Caco-2 (cell line): ENCODE data around the gene FMN1. TPM values are rescaled to one million over a fixed set of nuclear protein-coding genes. Genes with fewer than 3 reads are reported as not detected.

Experiments used
- BruUV-seq: library from RNA; stranded (reverse); fragments of 400-500 nt; replicated peaks from 2 replicates; lab custom pipeline; 2021; lab: Mats Ljungman, UMichigan
- CTCF ChIA-PET: fragments of 300-600 bp; sonication (Branson Sonifier 250); formaldehyde crosslinking; loops from one replicate; lab custom pipeline; 2022; ENCODE audit warnings: antibody characterized with exemption; lab: Charles Lee
- POLR2A ChIA-PET: fragments of 300-600 bp; sonication (Branson Sonifier 250); formaldehyde crosslinking; loops from one replicate; lab custom pipeline; 2022; ENCODE audit warnings: antibody characterized with exemption; lab: Charles Lee
- DNase-seq, 2 experiments: peaks; one replicate each; pipeline versions ENCODE4 v3.0.0 to v3.0.0-alpha.2; 2020 to 2022
- H3K27me3 ChIP-seq: replicated peaks from 2 replicates; pipeline ENCODE4 v1.6.0; 2011; ENCODE audit warnings: low read length; ENCODE audit not compliant: control insufficient read depth, insufficient read depth
- H3K36me3 ChIP-seq: 2 replicates; pipeline ENCODE4 v1.5.1; 2011; ENCODE audit warnings: low read length; ENCODE audit not compliant: control insufficient read depth, insufficient read depth
- H3K4me1 ChIP-seq: fragments of 250-450 bp; sonication (Bioruptor Pico); 2 replicates; pipeline ENCODE4 v1.5.1; 2020; ENCODE audit warnings: mild to moderate bottlenecking
- H3K4me3 ChIP-seq: 2 replicates; pipeline ENCODE4 v1.5.1; 2011; ENCODE audit warnings: low read depth, mild to moderate bottlenecking, control low read depth, low read length
- H3K9me3 ChIP-seq: fragments of 250-450 bp; sonication (Bioruptor Pico); 2 replicates; pipeline ENCODE4 v1.5.1; 2020; ENCODE audit warnings: mild to moderate bottlenecking, moderate library complexity
- H3K27ac Mint-ChIP-seq: one replicate; pipeline ENCODE4 v1.8.0; 2022; ENCODE audit warnings: mixed read lengths; ENCODE audit not compliant: unreplicated experiment
- H3K27me3 Mint-ChIP-seq: one replicate; pipeline ENCODE4 v1.8.0; 2022; ENCODE audit warnings: mixed read lengths; ENCODE audit not compliant: insufficient read depth, unreplicated experiment
- H3K36me3 Mint-ChIP-seq: one replicate; pipeline ENCODE4 v1.8.0; 2022; ENCODE audit warnings: mild to moderate bottlenecking, mixed read lengths; ENCODE audit not compliant: insufficient read depth, unreplicated experiment
- H3K4me1 Mint-ChIP-seq: one replicate; pipeline ENCODE4 v1.8.0; 2022; ENCODE audit warnings: low read depth, mixed read lengths; ENCODE audit not compliant: unreplicated experiment
- H3K4me3 Mint-ChIP-seq: one replicate; pipeline ENCODE4 v1.8.0; 2022; ENCODE audit warnings: mild to moderate bottlenecking, moderate library complexity, mixed read lengths; ENCODE audit not compliant: unreplicated experiment
- H3K9me3 Mint-ChIP-seq: one replicate; pipeline ENCODE4 v1.8.0; 2022; ENCODE audit warnings: mixed read lengths; ENCODE audit not compliant: unreplicated experiment
- CTCF ChIP-seq, 2 experiments: fragments of 200-600 bp in 1 of 2; IDR thresholded peaks; 1 replicate in 1 of 2; 2 replicates in 1 of 2; pipeline versions ENCODE4 v1.5.1 to v1.8.0; 2011 to 2022; ENCODE audit warnings: antibody characterized with exemption in 1 of 2, control low read depth in 1 of 2, inconsistent platforms in 1 of 2, low read depth in 1 of 2, low read length in 1 of 2, mild to moderate bottlenecking in 1 of 2, moderate library complexity in 1 of 2; ENCODE audit not compliant: insufficient read depth in 1 of 2, severe bottlenecking in 1 of 2, unreplicated experiment in 1 of 2
- intact Hi-C: fragments of 100-400 bp; cut with micrococcal nuclease; formaldehyde crosslinking; loops from one replicate; pipeline ENCODE4 v1.10.0; 2022; ENCODE audit not compliant: unreplicated experiment
- total RNA-seq: library from RNA; stranded (reverse); gene quantifications from 2 replicates; pipeline ENCODE4 v1.2.3, GENCODE V29; 2022

Gene FMN1
- total RNA-seq, 1 experiment from 2014 or later: 1.6 TPM

GRCh38 chr15:32941823-32942222 lies 252.7 kb downstream of the FMN1 start:
- intact Hi-C loops: no loop called here
- Mint-ChIP-seq H3K9me3 (no peaks in the 10 kb centered on the region), H3K27me3 (peaks cover 6% of the 10 kb centered on the region), H3K36me3 (no peaks in the 10 kb centered on the region), H3K27ac (no peak overlapping the region), H3K4me1 (no peaks in the 10 kb centered on the region), H3K4me3 (no peak overlapping the region)
- H3K9me3 ChIP-seq: no peaks in the 10 kb centered on the region
- H3K4me3 ChIP-seq: no peak overlapping the region
- POLR2A ChIA-PET: no interaction called here
- BruUV-seq: no TSS peak
- no peaks in the 10 kb centered on the region for H3K36me3 ChIP-seq
- H3K4me1 ChIP-seq: no peaks in the 10 kb centered on the region
- H3K27me3 ChIP-seq: no peaks in the 10 kb centered on the region; the same call in 1 of the 2 replicates
- CTCF ChIA-PET: no interaction called here
- DNase-seq: no peak
- no peak for TF ChIP-seq CTCF (IDR thresholded peaks at IDR 0.05; ENCODE audit: insufficient read depth in 1 of 2, low read depth in 1 of 2, low read length in 1 of 2, severe bottlenecking in 1 of 2, unreplicated experiment in 1 of 2)

- Mint-ChIP-seq H3K9me3 (no peaks in the 10 kb centered on the region), H3K27me3 (peaks cover 9% of the 10 kb centered on the region), H3K4me3 (no peak overlapping the region), H3K36me3 (no peaks in the 10 kb centered on the region), H3K4me1 (no peaks in the 10 kb centered on the region), H3K27ac (no peak overlapping the region)
- CTCF ChIA-PET: interaction anchor here (0.6 to 1.9 kb wide), 12 partner anchors 10 to 287 kb away, joined by 3 to 33 read pairs (median 4); no protein-coding TSS in a partner anchor
- POLR2A ChIA-PET: no interaction called here
- intact Hi-C loops: loop anchor here (1.0 to 2.0 kb wide), 2 partner anchors 92 to 275 kb away; no protein-coding TSS in a partner anchor
- no peaks in the 10 kb centered on the region for H3K9me3 ChIP-seq
- no peak overlapping the region for H3K4me3 ChIP-seq
- no TSS peak for BruUV-seq
- DNase-seq: no peak
- no peaks in the 10 kb centered on the region for H3K4me1 ChIP-seq
- TF ChIP-seq CTCF (IDR thresholded peaks at IDR 0.05; ENCODE audit: insufficient read depth in 1 of 2, low read depth in 1 of 2, low read length in 1 of 2, severe bottlenecking in 1 of 2, unreplicated experiment in 1 of 2): no peak
- no peaks in the 10 kb centered on the region; the same call in 1 of the 2 replicates for H3K27me3 ChIP-seq
- no peaks in the 10 kb centered on the region for H3K36me3 ChIP-seq
Measured at GRCh38 chr15:32936976-32937375, 257.5 kb downstream of the FMN1 start.

GRCh38 chr15:32936283-32936918 lies 258.1 kb downstream of the FMN1 start:
- BruUV-seq: no TSS peak
- H3K27me3 Mint-ChIP-seq: peaks cover 7% of the 10 kb centered on the region
- ChIA-PET POLR2A (no interaction called here), CTCF (interaction anchor here (0.6 to 1.9 kb wide), 17 partner anchors 9 to 287 kb away, joined by 3 to 33 read pairs (median 3); no protein-coding TSS in a partner anchor)
- TF ChIP-seq CTCF (IDR thresholded peaks at IDR 0.05; ENCODE audit: insufficient read depth in 1 of 2, low read depth in 1 of 2, low read length in 1 of 2, severe bottlenecking in 1 of 2, unreplicated experiment in 1 of 2): peak; percentile 53 to 58
- no peaks in the 10 kb centered on the region; the same call in 1 of the 2 replicates for H3K27me3 ChIP-seq
- no peaks in the 10 kb centered on the region for H3K9me3 Mint-ChIP-seq
- H3K4me3 Mint-ChIP-seq: no peak overlapping the region
- no peaks in the 10 kb centered on the region for H3K36me3 Mint-ChIP-seq
- H3K9me3 ChIP-seq: no peaks in the 10 kb centered on the region
- H3K36me3 ChIP-seq: no peaks in the 10 kb centered on the region
- no peak overlapping the region for H3K27ac Mint-ChIP-seq
- no peak overlapping the region for H3K4me3 ChIP-seq
- DNase-seq: peak in 1 of 2 experiments; percentile 24
- intact Hi-C loops: loop anchor here (1.0 to 2.0 kb wide), 2 partner anchors 92 to 274 kb away; no protein-coding TSS in a partner anchor
- H3K4me1 Mint-ChIP-seq: no peaks in the 10 kb centered on the region
- no peaks in the 10 kb centered on the region for H3K4me1 ChIP-seq
